ENCODE data around the gene DPP6.
A peak's percentile ranks its signal among the peaks of the same experiment; 100 is the strongest.

DPP6 gene

DNA sequence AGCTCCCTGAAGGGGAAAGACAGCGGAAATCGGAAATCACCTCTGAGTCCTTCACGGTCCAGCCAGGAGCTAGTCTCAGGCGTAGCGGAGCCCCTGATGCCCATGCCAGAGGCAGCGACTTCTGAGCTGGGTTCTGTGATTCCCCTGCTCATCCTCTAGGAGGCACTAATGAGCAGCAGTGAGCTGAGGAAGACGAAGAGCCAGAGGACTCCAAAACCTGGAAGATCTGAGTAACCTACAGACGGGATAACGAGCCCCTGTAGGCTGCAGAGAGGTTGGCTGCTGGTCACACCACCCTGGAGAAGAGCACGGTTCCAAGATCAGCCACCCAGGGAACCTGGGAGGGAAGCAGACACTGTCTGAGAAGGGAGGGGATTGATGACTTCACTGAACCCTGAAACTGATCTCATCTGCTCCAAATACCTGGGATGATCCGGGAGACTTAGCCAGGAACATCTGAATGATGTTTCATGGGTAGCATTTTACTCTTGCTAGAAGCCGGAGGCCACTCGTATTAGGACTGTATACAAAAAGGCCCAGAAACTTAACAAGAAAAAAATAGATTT lies 646.6 kb downstream of the DPP6 start:
- TF ChIP-seq NFIC (IDR thresholded peaks at IDR 0.05) (no peak), RAD21 (IDR thresholded peaks at IDR 0.05; ENCODE audit: low read depth) (peak; percentile 27), TCF12 (IDR thresholded peaks at IDR 0.05; ENCODE audit: low read depth) (no peak), MAX (IDR thresholded peaks at IDR 0.05) (no peak)

DNA sequence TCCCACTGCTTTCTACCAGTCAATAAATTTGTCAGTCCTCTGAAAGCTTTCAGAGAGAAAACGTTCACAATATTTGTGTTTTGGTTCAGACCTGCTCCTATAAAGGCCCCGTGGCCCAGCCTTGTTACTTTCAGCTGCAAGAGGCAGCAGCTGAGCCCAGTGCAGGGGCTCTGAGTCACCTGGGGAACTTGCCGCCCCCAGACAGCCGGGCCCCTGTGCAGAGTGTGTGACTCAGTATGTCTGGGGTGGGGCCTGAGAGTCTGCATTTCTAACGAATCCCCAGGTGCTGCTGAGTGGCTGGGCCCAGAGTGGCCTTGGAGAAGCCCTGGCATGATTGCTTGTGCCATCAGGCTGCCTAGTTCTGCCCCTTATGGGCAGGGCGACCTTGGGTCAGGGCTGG lies 647.2 kb downstream of the DPP6 start:
- TF ChIP-seq FOXM1 (IDR thresholded peaks at IDR 0.05; ENCODE audit: borderline replicate concordance, low read depth) (no peak), RAD21 (IDR thresholded peaks at IDR 0.05; ENCODE audit: low read depth) (no peak), TEAD4 (IDR thresholded peaks at IDR 0.05) (no peak), CREB1 (IDR thresholded peaks at IDR 0.05; ENCODE audit: low read depth) (no peak), NFIC (IDR thresholded peaks at IDR 0.05) (no peak)
- TF ChIP-seq, protein P1, sequence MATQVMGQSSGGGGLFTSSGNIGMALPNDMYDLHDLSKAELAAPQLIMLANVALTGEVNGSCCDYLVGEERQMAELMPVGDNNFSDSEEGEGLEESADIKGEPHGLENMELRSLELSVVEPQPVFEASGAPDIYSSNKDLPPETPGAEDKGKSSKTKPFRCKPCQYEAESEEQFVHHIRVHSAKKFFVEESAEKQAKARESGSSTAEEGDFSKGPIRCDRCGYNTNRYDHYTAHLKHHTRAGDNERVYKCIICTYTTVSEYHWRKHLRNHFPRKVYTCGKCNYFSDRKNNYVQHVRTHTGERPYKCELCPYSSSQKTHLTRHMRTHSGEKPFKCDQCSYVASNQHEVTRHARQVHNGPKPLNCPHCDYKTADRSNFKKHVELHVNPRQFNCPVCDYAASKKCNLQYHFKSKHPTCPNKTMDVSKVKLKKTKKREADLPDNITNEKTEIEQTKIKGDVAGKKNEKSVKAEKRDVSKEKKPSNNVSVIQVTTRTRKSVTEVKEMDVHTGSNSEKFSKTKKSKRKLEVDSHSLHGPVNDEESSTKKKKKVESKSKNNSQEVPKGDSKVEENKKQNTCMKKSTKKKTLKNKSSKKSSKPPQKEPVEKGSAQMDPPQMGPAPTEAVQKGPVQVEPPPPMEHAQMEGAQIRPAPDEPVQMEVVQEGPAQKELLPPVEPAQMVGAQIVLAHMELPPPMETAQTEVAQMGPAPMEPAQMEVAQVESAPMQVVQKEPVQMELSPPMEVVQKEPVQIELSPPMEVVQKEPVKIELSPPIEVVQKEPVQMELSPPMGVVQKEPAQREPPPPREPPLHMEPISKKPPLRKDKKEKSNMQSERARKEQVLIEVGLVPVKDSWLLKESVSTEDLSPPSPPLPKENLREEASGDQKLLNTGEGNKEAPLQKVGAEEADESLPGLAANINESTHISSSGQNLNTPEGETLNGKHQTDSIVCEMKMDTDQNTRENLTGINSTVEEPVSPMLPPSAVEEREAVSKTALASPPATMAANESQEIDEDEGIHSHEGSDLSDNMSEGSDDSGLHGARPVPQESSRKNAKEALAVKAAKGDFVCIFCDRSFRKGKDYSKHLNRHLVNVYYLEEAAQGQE (IDR thresholded peaks at IDR 0.05; ENCODE audit: low read depth), result no peak

- TF ChIP-seq MAX (IDR thresholded peaks at IDR 0.05) (no peak), FOXM1 (IDR thresholded peaks at IDR 0.05; ENCODE audit: borderline replicate concordance, low read depth) (no peak), TAF1 (IDR thresholded peaks at IDR 0.05; ENCODE audit: low read depth) (no peak), RAD21 (IDR thresholded peaks at IDR 0.05; ENCODE audit: low read depth) (no peak), YY1 (IDR thresholded peaks at IDR 0.05; ENCODE audit: low read depth) (no peak), CEBPB (IDR thresholded peaks at IDR 0.05) (no peak), NFIC (IDR thresholded peaks at IDR 0.05) (no peak), EP300 (IDR thresholded peaks at IDR 0.05; ENCODE audit: borderline replicate concordance) (no peak), EGR1 (IDR thresholded peaks at IDR 0.05) (no peak), TEAD4 (IDR thresholded peaks at IDR 0.05) (no peak), CREB1 (IDR thresholded peaks at IDR 0.05; ENCODE audit: low read depth) (no peak), USF1 (IDR thresholded peaks at IDR 0.05) (no peak), TCF12 (IDR thresholded peaks at IDR 0.05; ENCODE audit: low read depth) (no peak), ZBTB7A (IDR thresholded peaks at IDR 0.05; ENCODE audit: low read depth) (no peak)
- TF ChIP-seq, protein P1 (IDR thresholded peaks at IDR 0.05; ENCODE audit: low read depth), result no peak
Observed at GRCh38 chr7:154709840-154710520, 657.8 kb downstream of the DPP6 start.

DNA sequence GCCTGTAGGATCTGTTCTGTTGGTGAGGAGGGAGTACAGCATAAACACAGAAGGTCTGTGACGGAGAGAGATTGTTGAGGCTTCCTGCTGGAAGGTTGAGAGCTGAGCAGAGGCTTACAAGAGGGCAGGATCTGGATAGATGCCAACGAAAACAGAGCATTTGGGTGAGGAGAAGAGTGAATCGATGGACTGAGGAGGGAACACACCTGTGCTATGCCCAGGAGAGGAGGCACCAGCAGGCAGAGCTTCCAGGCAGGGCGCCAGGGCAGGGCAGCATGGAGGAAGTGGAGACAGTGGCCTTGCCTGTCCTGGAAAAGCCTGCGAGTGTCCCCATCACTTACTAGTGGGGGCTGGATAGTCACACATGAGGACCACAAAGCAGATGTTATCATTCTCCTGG lies 667.8 kb downstream of the DPP6 start:
- no peak for TF ChIP-seq YY1 (IDR thresholded peaks at IDR 0.05; ENCODE audit: low read depth)
- no peak for TF ChIP-seq USF1 (IDR thresholded peaks at IDR 0.05)
- no peak for TF ChIP-seq ZBTB7A (IDR thresholded peaks at IDR 0.05; ENCODE audit: low read depth)
- no peak for TF ChIP-seq CEBPB (IDR thresholded peaks at IDR 0.05)
- TF ChIP-seq, protein P1 (IDR thresholded peaks at IDR 0.05; ENCODE audit: low read depth), result no peak
- TF ChIP-seq NFIC (IDR thresholded peaks at IDR 0.05), result no peak
- TF ChIP-seq TAF1 (IDR thresholded peaks at IDR 0.05; ENCODE audit: low read depth), result no peak
- TF ChIP-seq RAD21 (IDR thresholded peaks at IDR 0.05; ENCODE audit: low read depth), result no peak
- TF ChIP-seq EGR1 (IDR thresholded peaks at IDR 0.05), result no peak
- TF ChIP-seq EP300 (IDR thresholded peaks at IDR 0.05; ENCODE audit: borderline replicate concordance), result no peak
- no peak for TF ChIP-seq CREB1 (IDR thresholded peaks at IDR 0.05; ENCODE audit: low read depth)
- TF ChIP-seq TEAD4 (IDR thresholded peaks at IDR 0.05), result no peak
- TF ChIP-seq TCF12 (IDR thresholded peaks at IDR 0.05; ENCODE audit: low read depth), result no peak
- TF ChIP-seq FOXM1 (IDR thresholded peaks at IDR 0.05; ENCODE audit: borderline replicate concordance, low read depth), result no peak
- TF ChIP-seq MAX (IDR thresholded peaks at IDR 0.05), result no peak

Data from Ishikawa (cell line).